MCF 10A (cell line): ENCODE measurements around the gene IGSF22. TPM values are rescaled to one million over a fixed set of nuclear protein-coding genes. Genes with fewer than 3 reads are reported as not detected.

ENCODE experiments used
- BruUV-seq: library from RNA; stranded (reverse); fragments of 400-500 nt; replicated peaks from 2 replicates; lab custom pipeline; 2021; lab: Mats Ljungman, UMichigan
- CTCF ChIA-PET: fragments of 300-600 bp; sonication (Branson Sonifier 250); formaldehyde crosslinking; extraction: SDS; loops from one replicate; lab custom pipeline; 2021; ENCODE audit warnings: antibody characterized with exemption, inconsistent platforms; lab: Yijun Ruan, JAX
- POLR2A ChIA-PET: fragments of 300-600, 350-650 bp; sonication (Branson Sonifier 250); formaldehyde crosslinking; extraction: SDS; loops from one replicate; lab custom pipeline; 2020; ENCODE audit warnings: antibody characterized with exemption, inconsistent platforms; lab: Yijun Ruan, JAX
- DNase-seq: peaks from one replicate; pipeline ENCODE4 v3.0.0-alpha.2; 2018; ENCODE audit not compliant: unreplicated experiment
- H3K27ac Mint-ChIP-seq: one replicate; pipeline ENCODE4 v1.8.0; 2022; ENCODE audit warnings: mild to moderate bottlenecking, low read depth, mixed read lengths; ENCODE audit not compliant: unreplicated experiment
- H3K27me3 Mint-ChIP-seq: one replicate; pipeline ENCODE4 v1.8.0; 2022; ENCODE audit warnings: mixed read lengths; ENCODE audit not compliant: insufficient read depth, unreplicated experiment
- H3K36me3 Mint-ChIP-seq: one replicate; pipeline ENCODE4 v1.8.0; 2022; ENCODE audit warnings: mild to moderate bottlenecking, moderate library complexity, mixed read lengths; ENCODE audit not compliant: insufficient read depth, unreplicated experiment
- H3K4me1 Mint-ChIP-seq: one replicate; pipeline ENCODE4 v1.8.0; 2022; ENCODE audit warnings: mixed read lengths; ENCODE audit not compliant: insufficient read depth, unreplicated experiment
- H3K4me3 Mint-ChIP-seq: one replicate; pipeline ENCODE4 v1.8.0; 2022; ENCODE audit warnings: mild to moderate bottlenecking, moderate library complexity, mixed read lengths; ENCODE audit not compliant: unreplicated experiment
- H3K9me3 Mint-ChIP-seq: one replicate; pipeline ENCODE4 v1.8.0; 2022; ENCODE audit warnings: mixed read lengths; ENCODE audit not compliant: unreplicated experiment
- intact Hi-C: fragments of 100-400 bp; cut with micrococcal nuclease; formaldehyde crosslinking; loops from 2 replicates; pipeline ENCODE4 v1.14.1; 2022
- total RNA-seq: library from RNA; stranded (reverse); gene quantifications from 2 replicates; pipeline ENCODE4 v1.2.3, GENCODE V29; 2022
- TF ChIP-seq, protein P1 (sequence below): fragments of 200-600 bp; IDR thresholded peaks from one replicate; pipeline ENCODE4 v1.8.0; 2022; ENCODE audit warnings: antibody characterized with exemption, mild to moderate bottlenecking; ENCODE audit not compliant: unreplicated experiment

IGSF22 gene
- total RNA-seq, 1 experiment from 2014 or later, result not detected

GRCh38 chr11:18710545-18710944 lies 15.4 kb downstream of the IGSF22 start:
- peaks cover 74% of the 10 kb centered on the region for H3K27me3 Mint-ChIP-seq
- no TSS peak for BruUV-seq

GRCh38 chr11:18709414-18709813 lies 16.6 kb downstream of the IGSF22 start:
- Mint-ChIP-seq H3K36me3 (no peaks in the 10 kb centered on the region), H3K4me1 (no peaks in the 10 kb centered on the region), H3K27me3 (peaks cover 67% of the 10 kb centered on the region), H3K9me3 (no peaks in the 10 kb centered on the region), H3K27ac (no peak overlapping the region), H3K4me3 (no peak overlapping the region)
- TF ChIP-seq, protein P1, sequence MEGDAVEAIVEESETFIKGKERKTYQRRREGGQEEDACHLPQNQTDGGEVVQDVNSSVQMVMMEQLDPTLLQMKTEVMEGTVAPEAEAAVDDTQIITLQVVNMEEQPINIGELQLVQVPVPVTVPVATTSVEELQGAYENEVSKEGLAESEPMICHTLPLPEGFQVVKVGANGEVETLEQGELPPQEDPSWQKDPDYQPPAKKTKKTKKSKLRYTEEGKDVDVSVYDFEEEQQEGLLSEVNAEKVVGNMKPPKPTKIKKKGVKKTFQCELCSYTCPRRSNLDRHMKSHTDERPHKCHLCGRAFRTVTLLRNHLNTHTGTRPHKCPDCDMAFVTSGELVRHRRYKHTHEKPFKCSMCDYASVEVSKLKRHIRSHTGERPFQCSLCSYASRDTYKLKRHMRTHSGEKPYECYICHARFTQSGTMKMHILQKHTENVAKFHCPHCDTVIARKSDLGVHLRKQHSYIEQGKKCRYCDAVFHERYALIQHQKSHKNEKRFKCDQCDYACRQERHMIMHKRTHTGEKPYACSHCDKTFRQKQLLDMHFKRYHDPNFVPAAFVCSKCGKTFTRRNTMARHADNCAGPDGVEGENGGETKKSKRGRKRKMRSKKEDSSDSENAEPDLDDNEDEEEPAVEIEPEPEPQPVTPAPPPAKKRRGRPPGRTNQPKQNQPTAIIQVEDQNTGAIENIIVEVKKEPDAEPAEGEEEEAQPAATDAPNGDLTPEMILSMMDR, result no peak
- intact Hi-C loops, result no loop called here
- DNase-seq, result no peak
- CTCF ChIA-PET, result interaction anchor here (1.4 kb wide), 1 partner anchor 22 kb away, joined by 3 read pairs; no protein-coding TSS in a partner anchor
- POLR2A ChIA-PET, result no interaction called here
- no TSS peak for BruUV-seq

More at GRCh38 chr11:18710545-18710944, 15.4 kb downstream of the IGSF22 start:
- no peak for DNase-seq
- TF ChIP-seq, protein P1, result no peak
- H3K36me3 Mint-ChIP-seq, result no peaks in the 10 kb centered on the region
- intact Hi-C loops, result no loop called here
- H3K4me1 Mint-ChIP-seq, result no peaks in the 10 kb centered on the region
- ChIA-PET POLR2A (no interaction called here), CTCF (interaction anchor here (1.4 kb wide), 1 partner anchor 21 kb away, joined by 3 read pairs; no protein-coding TSS in a partner anchor)
- no peaks in the 10 kb centered on the region for H3K9me3 Mint-ChIP-seq
- H3K27ac Mint-ChIP-seq, result no peak overlapping the region
- no peak overlapping the region for H3K4me3 Mint-ChIP-seq

GRCh38 chr11:18707811-18708340 lies 18.1 kb downstream of the IGSF22 start:
- H3K4me3 Mint-ChIP-seq, result no peak overlapping the region
- CTCF ChIA-PET, result interaction anchor here (1.7 kb wide), 1 partner anchor 24 kb away, joined by 3 read pairs; no protein-coding TSS in a partner anchor

More at GRCh38 chr11:18707811-18708340, 18.1 kb downstream of the IGSF22 start:
- Mint-ChIP-seq H3K9me3 (no peaks in the 10 kb centered on the region), H3K36me3 (no peaks in the 10 kb centered on the region), H3K27ac (no peak overlapping the region), H3K27me3 (peaks cover 76% of the 10 kb centered on the region), H3K4me1 (no peaks in the 10 kb centered on the region)
- DNase-seq, result no peak
- TF ChIP-seq, protein P1, result no peak
- intact Hi-C loops, result no loop called here
- no TSS peak for BruUV-seq
- POLR2A ChIA-PET, result interaction anchor here (0.6 to 1.8 kb wide), 3 partner anchors 9 to 510 kb away, joined by 3 to 4 read pairs (median 3); partner anchors contain the start of gene TMEM86A
